GM12878 (cell line): ENCODE measurements around the gene FOXI1. TPM values are rescaled to one million over a fixed set of nuclear protein-coding genes. Genes with fewer than 3 reads are reported as not detected.

ENCODE experiments used
- ATAC-seq: fragments of 200-7000 bp; cut with Tn5 transposase; 3 replicates; pipeline ENCODE4 v1.9.1; 2020; ENCODE audit warnings: mild to moderate bottlenecking, moderate library complexity
- BruUV-seq: library from RNA; stranded (reverse); fragments of 400-500 nt; replicated peaks from 2 replicates; lab custom pipeline; 2021; lab: Mats Ljungman, UMichigan
- CTCF ChIA-PET: fragments of 300-600 bp; sonication (Branson Sonifier 250); formaldehyde crosslinking; extraction: SDS; loops from one replicate; lab custom pipeline; 2021; ENCODE audit warnings: inconsistent platforms; lab: Yijun Ruan, JAX
- POLR2A ChIA-PET: fragments of 350-600 bp; formaldehyde crosslinking; extraction: SDS; loops from one replicate; lab custom pipeline; 2021; ENCODE audit warnings: inconsistent platforms; lab: Charles Lee
- RAD21 ChIA-PET: fragments of 300-600 bp; sonication (Branson Sonifier 250); formaldehyde crosslinking; loops from one replicate; lab custom pipeline; 2023; ENCODE audit warnings: antibody characterized with exemption; ENCODE audit not compliant: unreplicated experiment; lab: Charles Lee
- SMC1A ChIA-PET: fragments of 300-600 bp; sonication (Branson Sonifier 250); formaldehyde crosslinking; loops from one replicate; lab custom pipeline; 2023; ENCODE audit not compliant: unreplicated experiment, uncharacterized antibody; lab: Charles Lee
- DNase-seq: peaks from one replicate; pipeline ENCODE4 v3.0.0-alpha.2; 2011; ENCODE audit warnings: low read depth, low spot score
- FAIRE-seq: peaks from 3 replicates; lab custom pipeline; 2011; peaks lifted over from hg19 to GRCh38; lab: Jason Lieb, UNC
- H2AFZ ChIP-seq: 2 replicates; pipeline ENCODE4 v1.6.0; 2011; ENCODE audit warnings: low read depth, low read length, control low read depth; ENCODE audit not compliant: control insufficient read depth
- H3K27ac ChIP-seq: 2 replicates; pipeline ENCODE4 v1.5.1; 2011; ENCODE audit warnings: control low read depth; ENCODE audit not compliant: control insufficient read depth, insufficient read depth
- H3K27me3 ChIP-seq, 2 experiments: replicated peaks in 1 of 2; 2 replicates each; pipeline versions ENCODE4 v1.6.0 to v1.6.1; 2011; ENCODE audit warnings: low read length in 1 of 2; ENCODE audit not compliant: control insufficient read depth in 2 of 2, insufficient read depth in 2 of 2
- H3K36me3 ChIP-seq, 2 experiments: 2 replicates each; pipeline ENCODE4 v1.5.1; 2011; ENCODE audit warnings: low read length in 1 of 2; ENCODE audit not compliant: control insufficient read depth in 2 of 2, insufficient read depth in 2 of 2
- H3K4me1 ChIP-seq: 2 replicates; pipeline ENCODE4 v1.6.1; 2011; ENCODE audit warnings: mild to moderate bottlenecking, low read length, moderate library complexity, mixed read lengths; ENCODE audit not compliant: control insufficient read depth, insufficient read depth
- H3K4me2 ChIP-seq: 2 replicates; pipeline ENCODE4 v1.6.0; 2011; ENCODE audit warnings: control low read depth; ENCODE audit not compliant: control insufficient read depth, insufficient read depth
- H3K4me3 ChIP-seq: fragments of 200-600 bp; sonication (generic); 2 replicates; pipeline ENCODE4 v1.5.1; 2016
- H3K79me2 ChIP-seq: 2 replicates; pipeline ENCODE4 v1.6.0; 2011; ENCODE audit warnings: low read length; ENCODE audit not compliant: control insufficient read depth, insufficient read depth
- H3K9ac ChIP-seq: 2 replicates; pipeline ENCODE4 v1.8.0; 2011; ENCODE audit warnings: low read length, control low read depth, mixed read lengths; ENCODE audit not compliant: control insufficient read depth, insufficient read depth
- H3K9me3 ChIP-seq: replicated peaks from 3 replicates; pipeline ENCODE4 v1.5.1; 2011; ENCODE audit warnings: mild to moderate bottlenecking, low read length; ENCODE audit not compliant: control insufficient read depth, insufficient read depth
- H4K20me1 ChIP-seq: 2 replicates; pipeline ENCODE4 v1.6.0; 2011; ENCODE audit not compliant: control insufficient read depth, insufficient read depth
- CHD4 ChIP-seq: fragments of 200-600 bp; sonication (generic); IDR thresholded peaks from 2 replicates; pipeline ENCODE4 v1.6.1; 2016; ENCODE audit warnings: mild to moderate bottlenecking
- DPF2 ChIP-seq: fragments of 450-650 bp; IDR thresholded peaks from 2 replicates; pipeline ENCODE4 v1.6.1; 2017; ENCODE audit warnings: mild to moderate bottlenecking
- STAT3 ChIP-seq: IDR thresholded peaks from 2 replicates; pipeline ENCODE4 v1.6.1; 2011; ENCODE audit warnings: low read depth, low read length, improper control_type of control experiment
- TCF3 ChIP-seq: IDR thresholded peaks from 2 replicates; pipeline ENCODE4 v1.6.1; 2012; ENCODE audit warnings: low read depth, mild to moderate bottlenecking, low read length, borderline replicate concordance; ENCODE audit not compliant: insufficient read depth
- WGBS: methylation state at CpG from one replicate; pipeline ENCODE4 v1.1.6; 2016; ENCODE audit warnings: low lambda C conversion rate; ENCODE audit not compliant: insufficient replicate concordance, insufficient coverage; ENCODE audit errors: missing lambda C conversion rate; 5-methylcytosine and 5-hydroxymethylcytosine counted together
- in situ Hi-C: fragments of 300-500 bp; cut with MboI; formaldehyde crosslinking; loops from 9 replicates; pipeline ENCODE4 v1.14.3; 2018; ENCODE audit warnings: mixed read lengths
- intact Hi-C: fragments of 100-400 bp; cut with micrococcal nuclease; formaldehyde crosslinking; loops from one replicate; pipeline ENCODE4 v1.14.2; 2022; ENCODE audit not compliant: unreplicated experiment
- polyA plus RNA-seq, 11 experiments: library from polyadenylated mRNA; depleted of rRNA in 4 of 11; unstranded in 6 of 11; stranded (reverse) in 5 of 11; fragments of >200 nt; fragmentation: Nextera tagmentation in 4 of 11; fragmentation: Illumina TruSeq in 1 of 11; extraction: Ambion mirVana in 4 of 11; extraction: Trizol in 1 of 11; gene quantifications; 1 replicate in 1 of 11; 2 replicates in 10 of 11; pipeline versions ENCODE4 v1.2.1 to v1.2.3, GENCODE V29; 2011 to 2016; ENCODE audit warnings: inconsistent platforms in 2 of 11, missing spikeins in 2 of 11, low read depth in 1 of 11
- total RNA-seq, 4 experiments: library from RNA; depleted of rRNA in 3 of 4; stranded (reverse); fragments of >200 nt in 3 of 4; fragmentation: Illumina TruSeq in 1 of 4; extraction: Trizol in 1 of 4; gene quantifications; 2 replicates each; pipeline versions ENCODE4 v1.2.1 to v1.2.3, GENCODE V29; 2013 to 2021
- TF ChIP-seq, protein P1 (sequence below): IDR thresholded peaks from 2 replicates; pipeline ENCODE4 v1.6.1; 2011; ENCODE audit warnings: borderline replicate concordance, low read depth, mild to moderate bottlenecking, moderate library complexity, low read length; ENCODE audit not compliant: insufficient read depth, poor library complexity, severe bottlenecking
- TF ChIP-seq, protein P2 (sequence below): IDR thresholded peaks from 2 replicates; pipeline ENCODE4 v1.6.1; 2011; ENCODE audit warnings: mild to moderate bottlenecking, low read depth, low read length, moderate library complexity; ENCODE audit not compliant: insufficient replicate concordance

Gene FOXI1
- total and polyA plus RNA-seq, 10 of the 15 experiments (the other 5 are each of a cell fraction or from before 2014, with no cell fraction given) = not detected

GRCh38 chr5:170104299-170104698, 1.4 kb upstream of the FOXI1 start:
- in situ Hi-C loops (loop anchor here (5.0 kb wide), 1 partner anchor 78 kb away; no protein-coding TSS in a partner anchor), intact Hi-C loops (loop anchor here (10.0 kb wide), 1 partner anchor 231 kb away; no protein-coding TSS in a partner anchor)
- no peak overlapping the region for H3K4me2 ChIP-seq
- no peaks in the 10 kb centered on the region for H3K27me3 ChIP-seq
- POLR2A ChIA-PET = no interaction called here
- SMC1A ChIA-PET = interaction anchor here (1.4 kb wide), 1 partner anchor 80 kb away, joined by 3 read pairs; no protein-coding TSS in a partner anchor
- no peak overlapping the region for H3K27ac ChIP-seq
- CTCF ChIA-PET = interaction anchor here (0.7 kb wide), 1 partner anchor 19 kb away, joined by 3 read pairs; no protein-coding TSS in a partner anchor
- no peaks in the 10 kb centered on the region for H3K36me3 ChIP-seq
- no TSS peak for BruUV-seq
- no peaks in the 10 kb centered on the region for H3K79me2 ChIP-seq
- DNase-seq (no peak), FAIRE-seq (no peak), ATAC-seq (no peak)
- no peak overlapping the region for H3K4me3 ChIP-seq
- WGBS = 26% methylated on average over 6 of the region's 6 CpGs
- H3K4me1 ChIP-seq = no peaks in the 10 kb centered on the region
- no peak for TF ChIP-seq DPF2
- H4K20me1 ChIP-seq = no peaks in the 10 kb centered on the region; the same call in 1 of the 2 replicates
- H3K9ac ChIP-seq = no peak overlapping the region
- RAD21 ChIA-PET = interaction anchor here (1.4 kb wide), 1 partner anchor 19 kb away, joined by 4 read pairs; no protein-coding TSS in a partner anchor
- H3K9me3 ChIP-seq = no peaks in the 10 kb centered on the region
- no peak overlapping the region for H2AFZ ChIP-seq

GRCh38 chr5:170104710-170105109, 987 bp upstream of the FOXI1 start:
- RAD21 ChIA-PET = interaction anchor here (1.4 kb wide), 1 partner anchor 18 kb away, joined by 4 read pairs; no protein-coding TSS in a partner anchor
- POLR2A ChIA-PET = no interaction called here
- TF ChIP-seq, protein P1, sequence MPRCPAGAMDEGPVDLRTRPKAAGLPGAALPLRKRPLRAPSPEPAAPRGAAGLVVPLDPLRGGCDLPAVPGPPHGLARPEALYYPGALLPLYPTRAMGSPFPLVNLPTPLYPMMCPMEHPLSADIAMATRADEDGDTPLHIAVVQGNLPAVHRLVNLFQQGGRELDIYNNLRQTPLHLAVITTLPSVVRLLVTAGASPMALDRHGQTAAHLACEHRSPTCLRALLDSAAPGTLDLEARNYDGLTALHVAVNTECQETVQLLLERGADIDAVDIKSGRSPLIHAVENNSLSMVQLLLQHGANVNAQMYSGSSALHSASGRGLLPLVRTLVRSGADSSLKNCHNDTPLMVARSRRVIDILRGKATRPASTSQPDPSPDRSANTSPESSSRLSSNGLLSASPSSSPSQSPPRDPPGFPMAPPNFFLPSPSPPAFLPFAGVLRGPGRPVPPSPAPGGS = peak; percentile 94
- TF ChIP-seq TCF3 (peak; percentile 90; the same call in 1 of the 2 replicates), CHD4 (no peak), STAT3 (no peak)
- TF ChIP-seq, protein P2, sequence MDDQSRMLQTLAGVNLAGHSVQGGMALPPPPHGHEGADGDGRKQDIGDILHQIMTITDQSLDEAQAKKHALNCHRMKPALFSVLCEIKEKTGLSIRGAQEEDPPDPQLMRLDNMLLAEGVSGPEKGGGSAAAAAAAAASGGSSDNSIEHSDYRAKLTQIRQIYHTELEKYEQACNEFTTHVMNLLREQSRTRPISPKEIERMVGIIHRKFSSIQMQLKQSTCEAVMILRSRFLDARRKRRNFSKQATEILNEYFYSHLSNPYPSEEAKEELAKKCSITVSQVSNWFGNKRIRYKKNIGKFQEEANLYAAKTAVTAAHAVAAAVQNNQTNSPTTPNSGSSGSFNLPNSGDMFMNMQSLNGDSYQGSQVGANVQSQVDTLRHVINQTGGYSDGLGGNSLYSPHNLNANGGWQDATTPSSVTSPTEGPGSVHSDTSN = peak; percentile 42
- TF ChIP-seq, all 136 proteins: peak for 3
- ATAC-seq (no peak), DNase-seq (no peak), FAIRE-seq (no peak)
- Histone ChIP-seq H3K4me2 (no peak overlapping the region), H3K9ac (no peak overlapping the region), H3K4me3 (no peak overlapping the region), H2AFZ (no peak overlapping the region), H3K9me3 (no peaks in the 10 kb centered on the region), H3K79me2 (no peaks in the 10 kb centered on the region), H3K27ac (no peak overlapping the region), H3K27me3 (no peaks in the 10 kb centered on the region), H3K4me1 (no peaks in the 10 kb centered on the region), H4K20me1 (no peaks in the 10 kb centered on the region; the same call in 1 of the 2 replicates), H3K36me3 (no peaks in the 10 kb centered on the region)
- ChIA-PET CTCF (interaction anchor here (0.7 kb wide), 1 partner anchor 19 kb away, joined by 3 read pairs; no protein-coding TSS in a partner anchor), SMC1A (interaction anchor here (1.4 kb wide), 1 partner anchor 79 kb away, joined by 3 read pairs; no protein-coding TSS in a partner anchor)
- intact Hi-C loops = loop anchor here (10.0 kb wide), 1 partner anchor 230 kb away; no protein-coding TSS in a partner anchor
- no TSS peak for BruUV-seq
- WGBS = 81% methylated on average over 24 of the region's 26 CpGs
- in situ Hi-C loops = loop anchor here (5.0 kb wide), 1 partner anchor 78 kb away; no protein-coding TSS in a partner anchor
